Activated naive CD8-positive, alpha-beta T cell treated with anti-CD3 and anti-CD28 coated beads, Interleukin-2, amount 50 U/mL, for 16 hours (primary cell): ENCODE results near the gene MAGEB3.
"Not testable (repeated sequence)": the region's sequence is repeated elsewhere in the genome, so short reads cannot be mapped to it uniquely, and the experiment has no call there.

Experiments
- DNase-seq: peaks from one replicate; pipeline ENCODE4 v3.0.0-alpha.2; 2020; ENCODE audit warnings: low read depth, low spot score

MAGEB3 gene, protein sequence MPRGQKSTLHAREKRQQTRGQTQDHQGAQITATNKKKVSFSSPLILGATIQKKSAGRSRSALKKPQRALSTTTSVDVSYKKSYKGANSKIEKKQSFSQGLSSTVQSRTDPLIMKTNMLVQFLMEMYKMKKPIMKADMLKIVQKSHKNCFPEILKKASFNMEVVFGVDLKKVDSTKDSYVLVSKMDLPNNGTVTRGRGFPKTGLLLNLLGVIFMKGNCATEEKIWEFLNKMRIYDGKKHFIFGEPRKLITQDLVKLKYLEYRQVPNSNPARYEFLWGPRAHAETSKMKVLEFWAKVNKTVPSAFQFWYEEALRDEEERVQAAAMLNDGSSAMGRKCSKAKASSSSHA

DNA sequence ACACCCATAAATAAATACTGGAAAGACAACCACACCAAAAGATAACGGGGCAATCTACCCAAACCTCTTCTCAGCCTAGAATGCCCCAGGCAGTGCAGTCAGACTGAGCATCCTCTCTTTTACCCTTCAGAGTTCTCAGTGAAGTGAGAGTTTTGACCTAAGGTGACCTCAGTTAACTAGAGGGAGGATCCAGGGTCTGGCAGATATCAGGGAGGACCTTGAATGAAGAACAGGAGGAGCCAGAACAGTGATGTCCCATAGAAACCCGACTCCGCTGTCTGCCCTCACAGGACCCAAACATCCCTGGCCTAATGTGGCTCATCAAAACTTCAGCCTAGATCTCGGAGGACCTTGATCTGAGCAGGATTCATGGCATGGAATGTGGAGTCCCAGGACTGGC lies at the start of gene MAGEB3:
MAGEB3 (plus strand) TSS at position 263 of the 400 bp plus-strand sequence. CDS start 5,268 bp downstream, outside the sequence.
- no peak for DNase-seq

DNA sequence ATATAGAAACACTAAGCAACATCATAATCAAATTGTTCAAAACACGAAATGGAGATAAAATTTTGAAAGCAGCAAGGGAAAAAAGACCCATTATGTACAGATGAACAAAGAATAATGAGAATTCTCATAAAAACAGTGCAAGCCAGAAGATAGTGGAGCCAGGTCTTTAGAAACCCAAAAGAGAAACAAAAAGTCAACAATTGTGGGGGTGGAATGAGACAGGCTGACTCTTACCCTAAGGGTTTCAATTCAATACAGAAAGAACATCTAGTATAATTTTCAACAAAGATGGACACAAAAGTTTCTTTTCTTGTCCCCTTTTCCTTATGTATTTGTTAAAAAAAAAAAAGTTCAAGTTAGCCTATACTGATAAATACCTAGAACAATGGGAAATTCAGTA lies 49.1 kb upstream of the MAGEB3 start:
- no peak for DNase-seq

DNA sequence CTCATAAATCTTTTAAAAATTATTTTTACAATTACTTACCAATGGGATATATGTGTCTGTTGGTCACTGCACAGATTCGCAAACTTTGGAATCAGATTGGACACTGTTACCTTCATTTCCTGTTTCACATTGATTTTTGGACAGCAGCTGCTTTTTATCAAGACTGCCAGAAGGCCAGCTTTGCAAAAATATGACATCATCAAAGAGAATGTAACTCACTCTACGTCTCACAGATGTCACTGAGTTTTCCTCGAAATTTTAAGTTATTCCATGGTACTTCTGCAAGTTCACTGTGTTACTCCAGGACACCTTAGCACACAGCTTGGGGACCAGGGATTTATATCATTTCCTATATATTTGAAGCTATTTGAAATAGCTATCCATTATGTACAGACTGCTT lies 46.9 kb upstream of the MAGEB3 start:
- no peak for DNase-seq

DNA sequence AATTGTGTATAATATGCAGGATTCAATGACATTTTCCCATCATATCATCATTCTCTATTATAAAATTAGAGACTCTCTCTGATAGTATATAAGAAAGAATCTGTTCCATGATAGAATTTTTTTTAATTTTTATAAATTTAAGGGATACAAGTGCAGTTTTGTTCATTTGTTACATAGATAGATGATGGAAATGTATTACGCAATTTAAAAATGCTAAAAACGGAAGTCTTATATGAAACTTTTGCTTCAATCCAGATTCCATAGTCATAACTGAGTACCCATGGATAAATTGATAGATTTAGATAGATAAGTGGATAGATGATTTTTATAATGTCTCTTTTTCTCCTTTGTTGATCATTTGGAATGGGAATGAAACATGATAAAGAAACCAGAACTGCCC lies 40.0 kb upstream of the MAGEB3 start:
- DNase-seq = no peak

DNA sequence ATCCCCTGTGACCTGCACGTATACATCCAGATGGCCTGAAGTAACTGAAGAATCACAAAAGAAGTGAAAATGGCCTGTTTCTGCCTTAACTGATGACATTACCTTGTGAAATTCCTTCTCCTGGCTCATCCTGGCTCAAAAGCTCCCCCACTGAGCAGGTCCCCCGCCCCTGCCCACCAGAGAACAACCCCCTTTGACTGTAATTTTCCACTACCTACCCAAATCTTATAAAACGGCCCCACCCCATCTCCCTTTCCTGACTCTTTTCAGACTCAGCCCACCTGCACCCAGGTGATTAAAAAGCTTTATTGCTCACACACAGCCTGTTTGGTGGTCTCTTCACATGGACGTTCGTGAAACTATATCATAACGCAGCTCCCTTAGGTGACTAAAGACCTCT lies 36.5 kb upstream of the MAGEB3 start:
- DNase-seq = not testable (repeated sequence)

DNA sequence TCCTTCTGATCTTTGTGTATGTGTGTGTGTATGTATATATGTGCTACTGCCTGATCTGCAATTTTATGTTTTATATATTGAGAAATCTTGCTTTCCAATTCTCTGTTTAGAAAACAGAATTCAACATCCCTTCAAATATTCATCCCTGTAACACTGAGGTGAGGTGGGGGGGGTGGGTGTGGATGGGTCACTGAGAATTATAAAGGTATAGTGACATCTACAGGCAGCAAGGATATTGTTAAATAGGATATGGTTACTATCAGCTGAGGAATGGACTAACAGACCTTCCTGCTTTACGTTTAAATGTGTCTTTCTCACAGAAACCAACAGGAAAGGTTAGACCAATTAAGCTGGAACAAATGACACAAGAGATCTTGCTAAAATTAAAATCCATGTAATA lies 34.1 kb upstream of the MAGEB3 start:
- no peak for DNase-seq

DNA sequence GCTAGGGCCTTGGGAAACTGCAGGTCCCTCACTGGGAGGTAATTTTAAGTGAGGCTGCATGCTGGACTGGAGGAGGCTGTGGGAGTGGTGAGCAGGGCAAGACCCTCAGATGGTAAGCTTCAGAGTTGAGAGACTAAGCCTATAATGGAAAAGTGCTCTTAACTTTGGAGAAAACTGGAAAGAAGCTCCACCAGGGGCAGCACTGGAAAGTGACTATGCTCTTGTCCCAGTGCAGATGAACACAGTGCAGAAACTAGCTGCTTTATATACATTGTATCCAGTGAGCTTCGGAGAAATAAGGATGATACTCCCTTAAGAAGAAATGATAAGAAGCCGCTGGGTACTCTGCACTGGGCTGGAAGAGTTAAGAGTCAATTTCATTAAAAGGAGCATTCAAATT lies 18.3 kb upstream of the MAGEB3 start:
- DNase-seq = no peak

DNA sequence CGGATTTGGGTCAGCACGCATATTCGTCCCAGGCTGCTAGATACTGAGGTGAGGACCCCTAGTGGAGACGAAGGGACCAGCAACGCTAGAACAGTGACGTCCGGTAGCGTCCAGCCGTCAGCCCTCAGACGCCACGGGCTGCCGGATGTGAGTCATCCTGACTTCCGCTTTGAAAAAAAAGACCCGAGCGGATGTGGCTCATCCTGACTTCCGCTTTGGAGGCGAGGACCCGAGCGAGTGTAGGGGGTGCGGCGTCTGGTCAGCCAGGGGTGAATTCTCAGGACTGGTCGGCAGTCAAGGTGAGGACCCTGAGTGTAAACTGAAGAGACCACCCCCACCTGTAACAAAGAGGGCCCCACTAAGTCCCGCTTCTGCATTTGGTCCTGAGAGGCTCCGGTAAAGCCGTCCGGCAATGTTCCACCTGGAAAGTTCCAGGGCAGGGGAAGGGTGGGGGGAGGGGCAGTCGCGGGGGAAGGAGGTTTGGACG lies 15.1 kb upstream of the MAGEB3 start, which contains the start of gene MAGEB2:
MAGEB2 (plus strand) TSS at position 207 of the 487 bp plus-strand sequence. CDS start 3,018 bp downstream, outside the sequence.
- no peak for DNase-seq

DNA sequence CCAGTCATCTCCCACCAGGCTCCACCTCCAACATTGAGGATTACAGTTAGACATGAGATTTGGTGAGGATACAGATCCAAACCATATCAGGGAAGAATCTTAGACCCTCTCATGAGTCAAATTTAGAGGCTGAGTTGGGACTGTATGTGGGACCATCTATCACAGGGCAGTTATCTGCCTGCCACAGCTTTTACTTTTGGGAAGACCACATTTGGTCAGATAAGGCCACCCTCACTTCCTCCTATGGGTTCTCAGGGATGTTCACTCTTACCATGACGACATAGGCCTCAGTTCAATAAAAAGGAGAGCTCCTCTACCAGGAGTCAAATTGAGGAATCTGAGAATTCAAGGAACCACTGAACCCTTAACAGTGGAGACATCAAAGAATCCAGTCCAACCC lies 13.0 kb upstream of the MAGEB3 start:
- DNase-seq = no peak

DNA sequence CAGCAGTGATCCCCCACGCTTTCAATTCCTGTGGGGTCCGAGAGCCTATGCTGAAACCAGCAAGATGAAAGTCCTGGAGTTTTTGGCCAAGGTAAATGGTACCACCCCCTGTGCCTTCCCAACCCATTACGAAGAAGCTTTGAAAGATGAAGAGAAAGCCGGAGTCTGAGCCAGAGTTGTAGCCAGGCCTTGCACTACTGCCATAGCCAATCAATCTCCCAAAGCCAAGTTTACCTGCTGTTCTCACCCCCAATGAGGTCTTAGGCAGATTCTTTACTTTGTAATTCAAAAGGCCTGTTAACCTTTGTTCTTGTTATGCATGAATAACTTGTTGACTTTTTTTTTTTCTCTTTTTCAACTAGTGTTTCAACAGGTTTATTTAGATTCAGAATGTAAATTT lies 11.1 kb upstream of the MAGEB3 start:
- no peak for DNase-seq

DNA sequence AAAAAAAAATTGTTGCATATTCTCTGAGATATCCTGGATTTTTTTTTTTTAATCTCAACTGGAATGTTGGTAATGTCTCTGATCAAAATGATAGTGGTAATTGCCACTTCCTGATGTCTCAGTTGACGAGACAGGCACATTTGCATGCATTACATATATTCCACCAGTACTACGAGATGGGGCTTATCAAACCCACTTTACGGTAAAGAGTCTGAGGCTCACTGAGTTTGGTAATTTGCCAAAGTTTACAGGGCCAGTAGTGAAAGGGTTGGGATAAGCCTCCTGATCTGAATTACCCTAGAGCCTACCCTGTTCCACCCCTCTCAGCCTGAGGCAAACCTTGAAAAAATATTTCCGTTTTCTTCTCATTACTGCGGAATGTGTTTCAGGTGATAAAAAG lies 9.8 kb upstream of the MAGEB3 start:
- DNase-seq = no peak

DNA sequence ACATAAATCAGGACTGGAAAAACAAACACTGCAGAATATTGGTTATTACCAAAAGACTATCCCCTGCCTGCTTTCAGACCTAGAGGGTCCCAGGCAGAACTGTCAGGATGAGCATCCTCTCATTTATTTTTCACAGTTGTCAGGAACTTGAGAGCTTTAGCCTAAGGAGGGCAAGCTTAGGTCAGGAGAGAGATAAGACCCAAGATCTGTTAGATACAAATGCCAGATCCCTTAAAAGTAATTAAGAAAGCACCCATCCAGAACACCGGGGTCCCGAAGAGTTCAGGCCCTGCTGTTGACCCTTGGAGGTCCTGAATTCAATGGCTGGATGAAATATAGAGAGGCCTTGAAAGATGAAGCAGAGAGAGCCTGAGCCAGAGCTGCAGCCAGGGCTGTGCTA lies 5.9 kb upstream of the MAGEB3 start:
- DNase-seq = no peak

DNA sequence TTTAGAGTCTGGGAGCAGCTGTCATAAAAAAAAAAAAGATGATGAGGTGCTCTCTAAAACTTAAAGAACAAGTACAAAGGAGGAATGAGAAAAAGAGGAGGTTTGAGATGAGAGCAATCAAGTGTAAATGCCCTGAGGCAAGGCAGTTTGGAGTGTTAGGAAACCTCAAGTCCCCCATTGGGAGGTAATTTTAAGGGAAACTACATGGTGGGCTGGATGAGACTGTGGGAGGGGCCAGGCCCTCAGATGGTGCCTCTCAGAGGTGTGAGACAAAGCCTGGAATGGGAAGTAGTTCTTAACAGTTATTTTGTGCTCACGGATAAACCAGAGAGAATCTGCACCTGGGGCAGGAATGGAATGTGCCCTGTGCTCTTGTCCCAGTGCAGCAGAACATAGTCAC lies 1.9 kb upstream of the MAGEB3 start:
- DNase-seq = no peak

DNA sequence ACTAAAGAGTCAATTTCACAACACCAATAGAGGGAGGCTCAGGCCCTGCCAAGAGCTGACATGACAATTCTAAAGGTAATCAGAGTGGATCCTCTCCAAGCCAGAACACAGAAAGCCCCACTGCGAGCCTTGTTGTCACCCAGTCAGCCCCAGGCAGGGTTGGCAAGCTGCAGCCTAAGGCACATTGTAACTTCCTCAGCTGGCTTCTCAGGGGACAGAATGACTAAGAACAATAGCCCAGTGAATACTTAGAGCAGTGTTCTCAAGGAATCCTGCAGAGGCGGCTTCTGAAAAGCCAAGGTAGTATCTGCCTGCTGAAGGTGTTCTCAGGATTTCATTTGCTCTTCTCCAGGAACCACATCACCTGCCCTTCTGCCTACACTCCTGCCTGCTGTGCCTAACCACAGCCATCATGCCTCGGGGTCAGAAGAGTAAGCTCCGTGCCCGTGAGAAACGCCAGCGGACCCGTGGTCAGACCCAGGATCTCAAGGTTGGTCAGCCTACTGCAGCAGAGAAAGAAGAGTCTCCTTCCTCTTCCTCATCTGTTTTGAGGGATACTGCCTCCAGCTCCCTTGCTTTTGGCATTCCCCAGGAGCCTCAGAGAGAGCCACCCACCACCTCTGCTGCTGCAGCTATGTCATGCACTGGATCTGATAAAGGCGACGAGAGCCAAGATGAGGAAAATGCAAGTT lies 11.4 kb downstream of the MAGEB3 start, which contains the start of gene MAGEB4:
MAGEB4 (plus strand) TSS at position 277 of the 692 bp plus-strand sequence; CDS start at position 413, 136 bp downstream.
- DNase-seq = no peak

DNA sequence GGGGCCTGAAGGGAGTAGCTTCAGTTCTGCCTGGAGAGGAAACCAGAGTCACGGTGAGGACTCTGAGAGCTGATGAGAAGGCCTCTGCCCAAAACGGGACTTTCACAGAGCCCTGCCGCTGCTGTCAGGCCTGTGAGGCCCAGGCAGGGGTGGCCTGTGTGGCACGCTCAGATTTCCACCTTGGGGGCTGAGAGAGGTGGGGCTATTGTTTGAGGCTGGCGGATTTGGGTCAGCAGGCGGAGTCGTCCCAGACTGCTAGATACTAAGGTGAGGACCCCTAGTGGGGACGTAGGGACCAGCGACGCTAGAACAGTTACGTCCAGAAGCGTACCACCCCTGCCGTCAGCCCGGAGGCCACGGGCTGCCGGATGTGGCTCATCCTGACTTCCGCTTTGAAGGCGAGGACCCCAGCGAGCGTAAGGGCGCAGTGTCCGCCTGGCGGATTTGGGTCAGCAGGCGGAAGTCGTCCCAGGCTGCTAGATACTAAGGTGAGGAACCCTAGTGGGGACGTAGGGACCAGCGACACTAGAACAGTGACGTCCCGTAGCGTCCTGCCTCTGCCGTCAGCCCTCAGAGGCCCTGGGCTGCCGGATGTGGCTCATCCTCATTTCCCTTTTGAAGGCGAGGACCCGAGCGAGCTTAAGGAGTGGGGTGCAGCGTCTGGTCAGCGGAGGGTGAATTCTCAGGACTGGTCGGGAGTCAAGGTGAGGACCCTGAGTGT lies 16.5 kb downstream of the MAGEB3 start, which contains the start of gene MAGEB1:
MAGEB1 (plus strand) TSS at position 378 of the 721 bp plus-strand sequence. CDS start 3,348 bp downstream, outside the sequence.
- no peak for DNase-seq

DNA sequence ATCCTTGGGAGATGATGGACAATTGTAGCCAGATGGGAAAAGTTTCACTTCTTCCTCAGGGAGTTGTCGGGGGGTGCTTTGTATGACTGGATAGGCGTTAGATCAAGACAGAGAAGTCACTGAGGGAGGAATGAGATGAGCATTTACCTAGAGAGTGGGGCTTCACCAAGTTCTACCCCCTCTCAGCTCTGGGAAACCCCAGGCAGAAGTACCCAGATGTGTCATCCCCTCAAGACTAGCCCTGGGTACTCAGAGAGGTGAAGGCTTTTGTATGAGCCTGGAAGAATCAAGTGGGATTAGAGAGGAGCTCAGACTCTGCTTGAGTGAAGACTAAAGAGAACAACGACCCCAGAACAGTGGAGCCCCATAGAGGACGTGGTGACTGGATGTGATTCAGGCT lies 18.4 kb downstream of the MAGEB3 start:
- no peak for DNase-seq

DNA sequence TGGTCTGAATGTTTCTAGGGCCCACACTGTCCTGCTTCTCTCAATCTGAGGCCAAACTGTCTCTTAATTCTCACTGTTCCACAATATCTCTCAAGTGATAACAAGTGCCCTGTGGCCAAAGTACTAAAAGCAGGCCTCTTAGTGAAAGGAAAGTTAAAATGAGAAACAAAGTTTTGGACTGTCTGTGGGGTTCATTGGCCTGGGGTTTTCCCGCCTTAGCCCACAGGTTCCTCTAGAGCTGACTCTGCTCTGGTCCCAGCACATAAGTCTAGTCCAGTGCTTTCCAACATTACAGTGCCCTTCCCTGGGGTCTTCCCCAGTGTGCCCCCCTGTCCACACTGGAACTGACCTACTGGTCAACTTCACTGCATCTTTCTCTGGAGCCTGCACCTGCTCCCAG lies 22.8 kb downstream of the MAGEB3 start:
- no peak for DNase-seq

DNA sequence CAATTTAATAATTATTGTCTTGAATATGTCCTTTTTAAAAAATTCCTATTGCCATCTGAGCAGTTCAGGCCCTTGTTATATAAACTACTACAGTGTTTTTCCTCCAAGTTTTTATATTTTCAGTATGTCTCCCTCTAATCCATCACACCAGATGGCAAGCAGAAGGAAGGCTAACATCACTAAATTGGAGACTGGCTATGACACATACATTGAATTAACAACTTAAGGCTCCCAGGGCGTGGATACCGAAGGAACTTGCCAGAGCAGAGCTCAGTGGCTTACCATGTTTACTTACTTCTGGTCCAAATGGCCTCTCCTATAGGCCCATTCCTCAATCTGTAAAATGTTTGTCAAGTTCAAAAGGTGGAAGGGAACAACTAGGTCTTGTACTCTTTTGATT lies 29.5 kb downstream of the MAGEB3 start:
- DNase-seq = no peak

DNA sequence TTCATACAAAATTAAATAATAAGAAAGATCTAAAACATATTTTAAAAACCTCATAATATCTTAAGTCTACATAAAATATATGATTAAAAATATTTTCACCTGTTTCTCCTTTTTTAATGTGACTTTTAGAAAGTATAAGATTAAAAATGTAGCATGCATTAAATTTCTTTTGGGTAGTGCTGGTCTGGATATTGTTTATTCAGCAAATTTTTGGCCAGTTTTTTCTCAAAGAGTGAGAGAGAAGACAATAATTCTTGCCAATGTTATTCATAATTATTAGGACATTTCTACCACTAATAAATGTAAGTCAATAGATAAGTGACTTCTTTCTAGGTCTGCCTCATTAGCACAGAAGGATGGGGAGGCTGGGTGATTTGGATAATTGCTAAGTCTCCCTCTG lies 30.6 kb downstream of the MAGEB3 start:
- DNase-seq = no peak

DNA sequence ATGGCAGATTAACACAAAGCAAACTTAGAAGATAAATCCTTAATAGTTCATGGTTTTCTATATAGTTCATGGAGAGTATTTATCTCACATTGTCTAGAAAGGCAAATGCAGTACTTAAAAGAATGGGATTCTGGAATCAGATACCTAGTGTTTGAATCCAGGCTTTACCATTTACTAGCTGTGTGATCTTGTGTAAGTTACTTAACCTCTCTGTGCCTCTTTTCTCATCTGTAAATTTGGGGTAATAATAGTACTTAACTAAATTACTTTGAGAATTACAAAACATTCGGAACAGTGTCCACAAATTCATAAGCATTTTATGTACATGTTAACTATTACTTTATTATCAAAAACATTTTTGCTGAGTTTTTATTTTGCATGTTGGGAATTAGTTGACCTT lies 32.3 kb downstream of the MAGEB3 start:
- no peak for DNase-seq

DNA sequence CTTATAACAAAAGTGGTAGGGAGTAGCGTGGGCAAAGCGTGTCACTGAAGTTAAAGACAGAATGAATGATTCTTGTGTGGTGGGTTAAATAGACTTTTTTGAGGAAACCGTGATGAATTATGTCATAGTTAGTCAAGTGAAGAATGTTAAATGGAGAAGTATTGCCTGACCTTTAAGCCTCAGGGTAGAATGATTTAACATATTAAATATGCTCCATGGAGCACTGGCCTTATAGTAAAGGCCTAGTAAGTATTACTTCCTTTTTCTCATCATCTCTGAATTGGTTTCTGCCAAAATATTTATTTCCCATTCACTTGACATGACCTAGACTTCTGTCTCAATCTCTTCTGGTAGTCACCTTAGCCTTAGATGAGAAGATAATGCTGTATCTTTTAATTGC lies 40.2 kb downstream of the MAGEB3 start:
- DNase-seq = no peak

DNA sequence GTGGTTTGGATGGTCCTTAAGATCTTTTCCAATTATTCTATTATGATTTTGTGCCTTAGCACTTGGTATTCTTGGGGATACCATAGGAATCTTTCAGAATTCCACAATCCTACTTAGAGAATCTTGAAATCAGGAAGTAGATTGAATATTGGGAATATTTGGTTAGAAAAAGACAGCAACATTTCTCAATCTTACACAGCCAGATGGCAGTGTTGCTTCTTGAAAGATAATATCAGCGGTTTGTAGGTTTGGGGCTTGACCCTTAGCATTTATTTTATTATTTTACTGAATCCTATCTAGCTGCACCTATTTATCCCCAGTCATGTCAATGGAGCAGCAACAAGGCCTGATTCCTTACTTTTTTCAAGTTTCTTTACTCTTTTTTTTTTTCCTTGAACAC lies 45.0 kb downstream of the MAGEB3 start:
- DNase-seq = no peak
